Measurements from ENCODE around the gene IQCE.
"Not testable (repeated sequence)": the region's sequence is repeated elsewhere in the genome, so short reads cannot be mapped to it uniquely, and the experiment has no call there.

Gene IQCE

GRCh38 chr7:2530071-2530987 is 28.4 kb upstream of the IQCE start:
- H3K27ac ChIP-seq, result peak overlapping the region; percentile 98

GRCh38 chr7:2530994-2531795 is 27.6 kb upstream of the IQCE start:
- Histone ChIP-seq H3K4me1 (ENCODE audit: control insufficient read depth in 1 of 2, insufficient read depth in 1 of 2, low read depth in 1 of 2, low read length in 1 of 2) (peaks cover 51 to 52% of the 10 kb centered on the region in 2 experiments), H3K36me3 (peaks cover 16% of the 10 kb centered on the region), H3K27ac (peak overlapping the region; percentile 98), H3K4me3 (ENCODE audit: low read depth in 1 of 2, low read length in 1 of 2) (peak overlapping the region; percentile 54 to 60)
- not testable (repeated sequence) for H3K9me3 ChIP-seq, H3K27me3 ChIP-seq

More at GRCh38 chr7:2530071-2530987, 28.4 kb upstream of the IQCE start:
- Histone ChIP-seq H3K27me3 (no peaks in the 10 kb centered on the region), H3K36me3 (peaks cover 20% of the 10 kb centered on the region), H3K4me3 (ENCODE audit: low read depth in 1 of 2, low read length in 1 of 2) (peak overlapping the region; percentile 54 to 60), H3K4me1 (ENCODE audit: control insufficient read depth in 1 of 2, insufficient read depth in 1 of 2, low read depth in 1 of 2, low read length in 1 of 2) (peaks cover 60 to 61% of the 10 kb centered on the region in 2 experiments), H3K9me3 (no peaks in the 10 kb centered on the region)
- TF ChIP-seq CTCF (IDR thresholded peaks at IDR 0.05), result no peak

- H3K9me3 ChIP-seq; H3K27me3 ChIP-seq; H3K4me3 ChIP-seq (ENCODE audit: low read depth in 1 of 2, low read length in 1 of 2): not testable (repeated sequence)
- H3K36me3 ChIP-seq, result peaks cover 10% of the 10 kb centered on the region
- peak overlapping the region; percentile 98 for H3K27ac ChIP-seq
- H3K4me1 ChIP-seq (ENCODE audit: control insufficient read depth in 1 of 2, insufficient read depth in 1 of 2, low read depth in 1 of 2, low read length in 1 of 2), result peaks cover 46 to 47% of the 10 kb centered on the region in 2 experiments
Observed at GRCh38 chr7:2531796-2532110, 27.0 kb upstream of the IQCE start.

GRCh38 chr7:2532199-2532772 is 26.5 kb upstream of the IQCE start:
- H3K36me3 ChIP-seq; H3K4me3 ChIP-seq (ENCODE audit: low read depth in 1 of 2, low read length in 1 of 2); H3K27me3 ChIP-seq; H3K9me3 ChIP-seq: not testable (repeated sequence)
- peak overlapping the region; percentile 43 for H3K27ac ChIP-seq
- H3K4me1 ChIP-seq (ENCODE audit: control insufficient read depth in 1 of 2, insufficient read depth in 1 of 2, low read depth in 1 of 2, low read length in 1 of 2), result peaks cover 40 to 41% of the 10 kb centered on the region in 2 experiments

- H3K4me3 ChIP-seq (ENCODE audit: low read depth in 1 of 2, low read length in 1 of 2); H3K9me3 ChIP-seq; H3K27me3 ChIP-seq; H3K36me3 ChIP-seq; H3K27ac ChIP-seq: not testable (repeated sequence)
- H3K4me1 ChIP-seq (ENCODE audit: control insufficient read depth in 1 of 2, insufficient read depth in 1 of 2, low read depth in 1 of 2, low read length in 1 of 2), result peaks cover 35 to 37% of the 10 kb centered on the region in 2 experiments
Observed at GRCh38 chr7:2532816-2533215, 26.0 kb upstream of the IQCE start.

- Histone ChIP-seq H3K4me1 (ENCODE audit: control insufficient read depth in 1 of 2, insufficient read depth in 1 of 2, low read depth in 1 of 2, low read length in 1 of 2) (peaks cover 28 to 30% of the 10 kb centered on the region in 2 experiments), H3K36me3 (peaks cover 12% of the 10 kb centered on the region)
- H3K27ac ChIP-seq; H3K9me3 ChIP-seq; H3K4me3 ChIP-seq (ENCODE audit: low read depth in 1 of 2, low read length in 1 of 2); H3K27me3 ChIP-seq: not testable (repeated sequence)
Observed at GRCh38 chr7:2533566-2533965, 25.2 kb upstream of the IQCE start.

- not testable (repeated sequence) for H3K27ac ChIP-seq; H3K27me3 ChIP-seq; H3K9me3 ChIP-seq; H3K4me3 ChIP-seq (ENCODE audit: low read depth in 1 of 2, low read length in 1 of 2)
- peaks cover 21 to 23% of the 10 kb centered on the region in 2 experiments for H3K4me1 ChIP-seq (ENCODE audit: control insufficient read depth in 1 of 2, insufficient read depth in 1 of 2, low read depth in 1 of 2, low read length in 1 of 2)
- peaks cover 19% of the 10 kb centered on the region for H3K36me3 ChIP-seq
Observed at GRCh38 chr7:2534214-2534613, 24.6 kb upstream of the IQCE start.

GRCh38 chr7:2535872-2536627 is 22.7 kb upstream of the IQCE start:
- H3K27me3 ChIP-seq; H3K4me3 ChIP-seq (ENCODE audit: low read depth in 1 of 2, low read length in 1 of 2); H3K4me1 ChIP-seq (ENCODE audit: control insufficient read depth in 1 of 2, insufficient read depth in 1 of 2, low read depth in 1 of 2, low read length in 1 of 2); H3K9me3 ChIP-seq; H3K27ac ChIP-seq: not testable (repeated sequence)
- peaks cover 37% of the 10 kb centered on the region for H3K36me3 ChIP-seq
